Liver (tissue), 2 donors: ENCODE results near the gene WASL.

Experiments used
- CTCF ChIP-seq: fragments of 150-350 bp; IDR thresholded peaks from 2 replicates; pipeline ENCODE4 v1.5.1; 2017; ENCODE audit warnings: improper control_type of control experiment, low read depth, low read length; ENCODE audit not compliant: missing input control
- ZBTB33 ChIP-seq: IDR thresholded peaks from 2 replicates; pipeline ENCODE4 v1.6.1; 2016; ENCODE audit warnings: antibody characterized with exemption
- TF ChIP-seq, protein P1 (sequence below): IDR thresholded peaks from 2 replicates; pipeline ENCODE4 v1.6.1; 2016; ENCODE audit warnings: antibody characterized with exemption
- donor health status: healthy.

DNA sequence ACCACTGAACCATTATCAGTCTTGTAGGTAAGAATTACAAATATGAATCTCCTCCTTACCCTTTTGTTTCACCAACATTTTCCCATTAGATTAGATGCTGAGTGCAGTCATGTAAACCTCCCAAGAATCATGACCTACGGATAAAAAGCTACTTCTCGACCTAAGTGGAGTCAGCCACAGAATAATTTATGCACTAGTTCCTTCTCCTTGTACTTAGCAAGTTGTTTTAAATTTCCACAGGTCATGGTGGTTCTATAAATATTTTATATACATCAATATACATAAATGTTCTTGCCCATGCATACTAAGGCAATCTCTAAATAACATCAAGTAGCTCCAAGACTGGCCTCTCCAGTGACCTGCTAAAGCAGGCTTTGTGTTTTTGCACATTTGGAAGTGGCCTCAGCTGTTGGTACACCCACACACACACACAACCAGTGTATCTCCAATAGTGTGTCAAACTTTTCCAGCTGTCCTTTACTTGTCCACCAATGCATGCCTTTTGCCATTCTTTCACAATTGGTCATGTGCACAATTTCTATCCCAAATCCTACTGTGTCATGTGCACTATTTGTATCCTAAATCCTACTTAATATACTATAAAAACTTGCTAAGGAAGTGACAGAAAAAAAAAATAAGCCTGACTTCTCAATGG, 71.6 kb downstream of the WASL start:
- TF ChIP-seq, protein P1, sequence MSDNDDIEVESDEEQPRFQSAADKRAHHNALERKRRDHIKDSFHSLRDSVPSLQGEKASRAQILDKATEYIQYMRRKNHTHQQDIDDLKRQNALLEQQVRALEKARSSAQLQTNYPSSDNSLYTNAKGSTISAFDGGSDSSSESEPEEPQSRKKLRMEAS = no peak
- no peak for TF ChIP-seq CTCF
- TF ChIP-seq ZBTB33 = no peak
